GM19351 (cell line): ENCODE measurements around the gene FASTK.
"Not testable (repeated sequence)": the region's sequence is repeated elsewhere in the genome, so short reads cannot be mapped to it uniquely, and the experiment has no call there.

Source experiments
- ATAC-seq: cut with Tn5 transposase; IDR thresholded peaks from one replicate; pipeline ENCODE4 v1.9.1; 2021; ENCODE audit warnings: mild to moderate bottlenecking, moderate library complexity; ENCODE audit not compliant: unreplicated experiment

FASTK gene

DNA sequence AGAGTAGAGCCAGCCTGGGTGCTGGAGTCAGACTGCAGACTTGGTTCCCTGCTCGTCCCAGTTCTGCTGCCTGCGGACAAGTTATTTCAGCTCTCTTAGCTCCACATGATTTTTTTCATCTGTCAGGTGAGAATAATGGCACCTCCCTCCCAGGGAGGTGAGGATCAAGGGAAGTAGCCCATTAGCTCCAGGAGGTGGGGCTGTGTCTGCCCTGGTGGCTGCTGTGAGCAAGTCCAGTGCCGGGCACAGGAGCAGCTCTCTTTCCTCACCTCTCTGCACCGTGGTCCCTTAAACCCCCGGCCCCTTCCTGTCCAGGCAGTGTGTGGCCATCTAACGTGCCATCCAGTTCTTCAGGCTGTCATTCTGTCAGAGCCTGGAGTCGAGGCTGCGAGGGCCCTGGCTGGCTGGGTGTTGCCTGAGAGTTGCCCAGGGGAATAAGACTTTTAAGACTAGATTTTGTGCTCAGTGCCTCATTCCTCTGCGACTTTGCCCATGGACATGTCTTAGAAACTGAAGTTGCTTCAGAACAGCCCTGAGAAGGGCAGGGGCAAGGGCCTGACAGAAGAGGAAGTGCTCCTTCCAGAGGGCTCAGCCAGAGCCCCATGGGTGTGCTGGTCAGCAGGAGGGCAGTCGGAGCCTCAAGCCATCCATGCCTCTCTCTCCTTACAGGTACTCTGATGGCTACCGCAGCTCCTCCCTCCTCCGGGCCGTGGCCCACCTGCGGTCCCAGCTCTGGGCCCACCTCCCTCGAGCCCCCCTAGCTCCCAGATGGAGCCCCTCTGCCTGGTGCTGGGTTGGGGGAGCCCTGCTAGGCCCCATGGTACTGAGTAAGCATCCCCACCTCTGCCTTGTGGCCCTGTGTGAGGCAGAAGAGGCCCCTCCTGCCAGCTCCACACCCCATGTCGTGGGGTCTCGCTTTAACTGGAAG lies 47.4 kb downstream of the FASTK start:
- ATAC-seq: no peak

- no peak for ATAC-seq
Measured at GRCh38 chr7:151031011-151031410, 49.6 kb downstream of the FASTK start.

GRCh38 chr7:151028948-151029501 lies 51.6 kb downstream of the FASTK start:
- ATAC-seq: no peak

DNA sequence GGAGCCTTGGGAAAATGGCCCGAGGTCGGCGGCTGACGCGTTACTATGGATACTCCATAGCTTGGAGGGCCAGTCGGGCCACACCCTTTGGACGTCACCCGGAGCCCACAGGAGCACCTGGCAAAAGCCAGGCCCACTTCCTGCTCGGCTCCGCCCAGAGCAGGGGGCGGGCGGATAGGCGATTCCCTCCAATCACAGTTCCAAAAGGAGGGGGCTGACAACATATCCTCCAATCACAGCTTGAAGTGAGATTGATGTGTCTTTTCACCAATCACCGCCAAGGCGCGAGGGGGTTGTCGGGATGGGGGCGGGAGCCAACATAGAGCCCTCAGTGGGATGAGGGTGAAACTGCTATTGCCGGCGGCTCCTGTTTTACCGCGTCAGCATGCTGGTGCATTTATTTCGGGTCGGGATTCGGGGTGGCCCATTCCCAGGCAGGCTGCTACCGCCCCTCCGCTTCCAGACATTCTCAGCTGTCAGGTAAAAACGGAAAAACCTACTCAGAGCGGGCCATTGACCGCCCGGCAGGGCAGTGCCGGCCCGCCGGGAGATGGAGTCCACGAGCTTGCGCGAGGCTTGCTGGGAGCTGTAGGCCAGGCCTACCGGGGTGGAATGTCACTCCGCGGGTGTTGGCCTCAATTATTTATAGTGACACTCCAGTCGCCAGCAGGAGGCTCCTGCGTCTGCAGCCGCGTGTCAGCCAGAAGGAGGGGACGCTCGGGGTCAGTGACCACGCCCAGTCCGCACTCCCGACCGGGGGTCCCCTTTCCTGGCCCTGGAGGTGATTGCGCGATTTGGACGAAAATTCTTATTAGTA lies 52.3 kb downstream of the FASTK start, which contains the start of gene ABCB8:
ABCB8 (plus strand) TSS at position 320 of the 817 bp plus-strand sequence; CDS start at position 386, 66 bp downstream.
- peak; percentile 94 for ATAC-seq

DNA sequence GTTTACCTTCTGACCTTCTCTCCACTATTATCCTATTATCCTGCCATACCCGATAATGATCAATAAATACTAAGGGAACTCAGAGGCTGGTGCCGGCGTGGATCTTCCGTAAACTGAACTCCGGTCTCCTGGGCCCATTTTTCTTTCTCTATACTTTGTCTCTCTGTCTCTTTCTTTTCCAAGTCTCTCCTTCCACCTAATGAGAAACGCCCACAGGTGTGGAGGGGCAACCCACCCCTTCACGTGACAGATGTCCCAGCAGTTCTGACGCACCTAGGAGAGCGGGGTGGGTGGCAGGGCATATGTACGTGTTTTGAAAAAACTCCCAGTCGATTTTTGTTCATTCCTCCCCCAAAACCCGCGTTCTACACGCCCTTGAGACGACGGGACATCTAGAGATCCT lies 52.9 kb downstream of the FASTK start:
- ATAC-seq: peak; percentile 1

- ATAC-seq: not testable (repeated sequence)
Measured at GRCh38 chr7:151026771-151027727, 53.6 kb downstream of the FASTK start.
